NT2/D1 (cell line): ENCODE results near the gene CCDC97.

ENCODE experiments used
- YY1 ChIP-seq: IDR thresholded peaks from 2 replicates; pipeline ENCODE4 v1.6.1; 2011; ENCODE audit not compliant: insufficient read length, insufficient read depth
- ZNF274 ChIP-seq: IDR thresholded peaks from 2 replicates; pipeline ENCODE4 v1.6.1; 2011; ENCODE audit warnings: mild to moderate bottlenecking, low read depth, low read length

DNA sequence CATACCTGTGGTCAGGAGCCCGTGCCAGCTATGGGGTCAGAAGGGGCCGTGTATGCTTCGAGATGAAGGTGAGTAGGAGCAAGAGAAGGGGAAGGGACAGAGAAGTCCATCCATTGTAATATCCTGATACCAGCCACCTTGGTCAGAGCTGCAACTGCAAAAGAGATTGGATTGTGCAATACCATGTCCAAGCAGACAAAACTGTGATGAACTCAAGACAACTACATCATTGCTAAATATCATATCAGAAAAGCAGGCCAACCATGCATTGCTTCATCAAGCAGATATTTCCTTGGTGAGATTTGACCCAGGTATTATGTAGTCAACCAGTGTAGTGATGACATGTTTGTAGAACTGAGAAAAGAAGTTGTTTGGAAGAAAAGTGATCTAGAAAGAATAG is 33.7 kb upstream of the CCDC97 start:
- TF ChIP-seq YY1 (no peak), ZNF274 (no peak)
